ENCODE data around the gene SELPLG.
"Not testable (repeated sequence)": the region's sequence is repeated elsewhere in the genome, so short reads cannot be mapped to it uniquely, and the experiment has no call there.

SELPLG gene

DNA sequence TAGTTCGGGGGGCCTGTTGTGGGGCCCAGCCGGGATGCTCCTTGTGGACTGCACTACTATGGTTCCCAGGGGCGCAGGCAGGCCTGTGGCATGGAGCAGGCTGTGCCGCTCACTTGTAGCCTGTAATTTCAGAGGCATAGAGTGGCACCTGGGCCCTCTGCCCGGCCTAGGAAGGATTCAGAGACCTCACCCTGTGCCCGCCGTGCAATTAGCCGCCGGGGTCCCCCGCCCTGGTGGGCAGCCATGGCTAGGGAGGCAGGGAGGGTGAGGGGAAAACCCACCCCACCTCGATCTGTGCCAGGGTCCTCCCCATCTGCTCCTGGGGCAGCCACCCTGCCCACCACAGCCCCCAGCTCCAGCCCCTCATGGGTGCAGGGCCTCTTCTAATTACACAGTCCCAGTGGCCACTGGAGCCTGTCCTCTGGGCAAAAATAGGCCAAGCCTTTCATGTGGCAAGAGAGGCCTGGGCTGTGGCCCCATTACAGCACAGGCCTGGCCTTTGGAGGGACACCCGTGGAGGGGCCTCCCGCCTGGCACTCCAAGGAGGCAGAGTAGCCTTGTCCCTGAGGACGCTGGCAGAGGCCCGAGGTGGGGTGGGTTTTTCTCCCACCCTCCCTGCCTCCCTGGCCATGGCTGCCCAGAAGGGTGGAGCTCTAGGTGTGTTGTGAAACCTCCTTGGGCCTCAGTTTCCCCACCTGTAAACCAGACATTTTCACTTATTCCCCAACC lies 30.6 kb downstream of the SELPLG start:
- DNase-seq = no peak

DNA sequence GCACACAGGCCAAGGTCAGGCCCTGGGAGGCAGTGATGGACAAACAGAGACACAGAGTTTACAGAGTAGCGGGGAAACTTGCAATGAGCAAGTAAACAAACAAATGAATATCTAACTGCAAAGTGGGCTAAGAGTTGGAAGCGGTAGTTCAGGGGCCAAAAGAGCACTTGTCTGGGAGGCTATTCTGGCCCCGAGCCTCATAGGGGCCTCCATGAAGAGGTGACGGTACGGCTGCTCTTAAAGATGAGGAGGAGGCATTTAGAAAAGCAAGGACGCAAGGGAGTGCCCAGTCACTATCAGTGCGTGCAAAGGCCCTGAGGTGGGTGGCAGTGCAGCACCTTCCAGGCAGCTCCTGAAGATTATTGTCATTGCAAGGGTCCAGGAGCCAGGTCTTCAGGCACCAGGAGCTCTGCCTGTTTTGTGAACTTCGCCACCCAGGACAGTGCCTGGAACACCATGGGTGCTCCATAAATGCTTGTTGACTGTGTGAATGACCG lies 31.4 kb downstream of the SELPLG start:
- DNase-seq = no peak

DNA sequence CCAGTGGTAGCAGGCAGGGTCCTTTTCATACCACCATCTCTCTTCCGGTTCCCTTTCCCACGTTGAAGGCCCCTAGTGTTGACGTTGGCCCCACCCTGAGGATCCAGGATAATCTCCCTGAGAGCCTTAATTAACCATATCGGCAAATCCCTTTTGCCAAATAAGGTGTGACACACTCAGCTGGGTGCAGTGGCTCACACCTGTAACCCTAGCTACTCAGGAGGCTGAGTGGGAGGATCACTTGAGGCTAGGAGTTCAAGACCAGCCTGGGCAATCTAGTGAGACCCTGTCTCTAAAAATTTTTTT lies 33.0 kb downstream of the SELPLG start:
- no peak for DNase-seq

DNA sequence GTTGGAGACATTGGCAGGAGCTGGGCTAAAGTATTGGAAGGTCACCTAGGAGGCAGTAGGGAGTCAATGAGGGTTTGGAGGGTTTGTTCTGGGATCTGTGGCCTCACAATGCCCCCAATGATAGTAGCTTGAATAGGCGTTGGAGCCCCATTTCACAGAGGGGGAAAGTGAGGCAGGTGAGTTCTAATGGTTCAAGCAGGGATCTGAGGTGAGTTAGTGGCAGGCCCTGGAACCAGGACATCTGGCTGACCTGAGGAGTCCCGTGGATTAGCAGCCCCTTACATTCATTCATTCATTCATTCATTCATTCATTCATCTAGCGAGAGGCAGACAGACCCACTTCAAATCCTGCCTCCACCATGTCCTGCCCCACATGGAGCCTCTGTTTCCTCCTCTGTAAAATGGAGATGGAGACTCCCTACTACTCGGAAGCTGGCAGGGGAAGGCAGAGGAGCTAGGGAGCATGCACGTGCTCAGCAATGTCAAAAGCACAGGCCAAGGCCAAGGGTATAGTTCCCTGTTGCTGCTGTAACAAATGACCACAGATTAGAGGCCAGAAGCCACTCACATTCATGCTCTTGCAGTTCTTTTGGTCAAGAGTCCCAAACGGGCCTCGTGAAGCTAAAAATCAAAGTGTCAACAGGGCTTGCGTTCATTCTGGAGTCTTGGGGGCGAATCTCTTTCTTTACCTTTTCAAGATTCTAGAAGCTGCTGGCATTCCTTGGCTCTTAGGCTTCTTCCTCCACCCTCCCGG lies 33.6 kb downstream of the SELPLG start:
- DNase-seq = no peak

DNA sequence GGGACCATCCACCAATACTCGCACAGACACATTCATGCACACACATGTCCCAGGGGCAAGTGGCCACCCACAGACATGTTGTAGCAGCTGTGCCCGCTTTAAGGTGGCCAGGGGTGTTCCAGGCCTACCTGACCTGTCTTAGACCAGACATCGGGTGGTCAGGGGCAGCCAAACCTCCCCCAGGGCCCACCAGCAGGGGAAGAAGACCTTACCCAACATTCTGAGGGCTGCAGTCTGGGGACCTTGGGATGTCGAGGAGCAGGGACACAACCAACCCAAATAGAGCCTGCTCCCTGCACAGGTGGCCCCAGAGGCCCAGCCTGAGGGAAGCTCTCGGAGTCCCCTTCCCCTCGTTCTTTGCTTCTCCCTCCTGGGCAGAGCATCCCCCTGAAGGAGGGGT lies 34.2 kb downstream of the SELPLG start:
- DNase-seq = no peak

DNA sequence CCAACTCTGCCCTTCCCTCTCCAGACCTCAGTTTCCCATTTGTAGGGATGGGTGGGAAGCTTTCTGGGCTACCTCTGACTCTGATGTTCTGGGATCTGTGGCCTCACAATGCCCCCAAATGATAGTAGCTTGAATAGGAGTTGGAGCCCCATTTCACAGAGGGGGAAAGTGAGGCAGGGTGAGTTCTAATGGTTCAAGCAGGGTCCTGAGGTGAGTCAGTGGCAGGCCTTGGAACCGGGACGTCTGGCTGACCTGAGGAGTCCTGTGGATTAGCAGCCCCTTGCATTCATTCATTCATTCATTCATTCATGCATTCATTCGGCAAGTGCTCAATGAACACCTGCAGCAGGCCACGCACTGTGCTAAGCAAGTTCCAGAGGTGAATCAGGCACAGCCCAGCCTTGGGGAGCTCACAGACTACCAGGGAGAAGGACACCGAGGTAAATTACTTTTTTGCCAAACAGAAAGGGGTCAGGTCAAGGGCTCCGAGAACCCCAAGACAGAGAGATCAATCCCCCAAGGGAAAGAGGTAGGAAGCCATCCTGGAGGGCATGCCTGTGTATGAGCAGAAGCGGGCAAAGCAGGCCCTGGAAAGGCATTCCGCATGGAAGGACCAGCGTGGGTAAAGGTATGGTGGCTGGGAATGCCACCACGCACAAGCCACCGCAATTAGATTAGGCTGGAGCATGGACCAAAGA lies 35.0 kb downstream of the SELPLG start:
- DNase-seq = no peak

DNA sequence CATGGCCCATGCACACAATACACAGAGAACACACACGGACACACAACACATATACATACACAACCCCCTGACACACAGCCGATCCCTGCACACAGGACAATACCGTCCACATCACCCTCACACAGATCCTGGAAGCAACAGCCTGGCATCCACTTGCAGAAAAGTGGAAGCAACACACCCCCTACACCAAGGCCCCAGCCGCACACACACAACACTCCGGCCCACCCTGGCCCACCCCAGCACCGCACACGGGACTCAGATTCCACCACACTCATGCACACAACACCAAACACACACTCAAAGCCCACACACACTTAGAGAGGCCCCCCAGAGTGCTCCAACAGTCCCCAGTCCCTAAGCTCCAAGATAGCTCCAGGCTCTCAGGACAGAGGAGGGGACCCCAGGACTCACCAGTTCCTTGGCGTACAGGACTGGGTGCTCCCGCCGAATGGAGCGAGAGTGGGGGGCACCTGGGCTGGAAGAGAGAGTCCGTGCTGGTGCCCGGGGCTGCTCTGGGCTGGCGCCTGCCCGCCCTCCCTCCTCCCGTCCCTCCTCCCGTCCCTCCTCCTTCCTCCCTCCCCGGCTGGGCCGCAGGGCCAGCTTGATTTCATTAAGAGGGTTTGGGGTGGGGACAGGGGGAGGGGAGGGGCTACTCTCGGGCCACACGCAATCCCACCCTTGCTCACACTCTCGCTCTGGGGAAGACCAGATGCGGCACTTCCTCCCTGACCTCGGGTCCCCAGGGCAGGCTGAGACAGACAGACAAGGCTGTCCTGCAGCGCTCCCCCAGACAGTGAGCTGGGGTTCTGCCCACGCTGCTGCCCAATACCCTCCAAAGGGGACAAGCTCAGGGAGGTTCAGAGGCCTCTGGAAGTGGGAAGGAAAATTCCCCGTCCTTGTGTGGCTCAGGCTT lies 35.9 kb downstream of the SELPLG start, which contains the start of gene TMEM119:
TMEM119 (minus strand) TSS at position 526 of the 913 bp plus-strand sequence. CDS start 5,701 bp downstream, outside the sequence.
- no peak for DNase-seq

DNA sequence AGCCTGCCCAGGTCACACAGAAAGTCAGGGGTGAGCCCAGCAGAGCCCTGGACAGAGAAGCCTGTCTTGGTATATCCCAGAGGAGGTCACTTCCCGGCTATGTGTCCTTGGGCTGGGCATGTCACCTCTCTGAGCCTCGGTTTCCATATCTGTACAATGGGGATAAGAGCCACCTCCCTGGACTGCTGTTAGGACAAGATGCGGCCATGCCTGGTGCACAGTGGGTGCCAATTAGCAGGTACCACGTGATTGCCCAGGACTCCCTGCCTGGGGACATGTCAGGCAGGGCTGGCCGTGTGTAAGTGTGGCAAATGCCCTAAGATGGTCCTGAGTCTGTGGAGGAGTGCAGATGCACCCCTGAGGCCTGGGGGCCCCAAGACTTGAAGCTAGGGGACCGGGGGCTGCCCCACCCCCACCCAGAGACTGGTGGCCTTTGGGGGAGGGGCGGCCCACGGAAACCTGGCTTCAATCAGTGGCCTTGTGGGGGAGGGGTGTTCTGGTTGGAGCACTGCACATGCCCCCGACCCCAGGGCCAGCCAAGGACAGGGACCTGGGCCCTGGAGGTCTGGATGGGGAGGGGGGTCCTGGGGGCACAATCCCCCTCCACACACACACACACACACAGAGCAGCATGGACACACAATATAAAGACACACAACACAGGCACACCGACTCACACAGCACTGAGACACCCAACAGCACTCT lies 36.7 kb downstream of the SELPLG start:
- DNase-seq = no peak

DNA sequence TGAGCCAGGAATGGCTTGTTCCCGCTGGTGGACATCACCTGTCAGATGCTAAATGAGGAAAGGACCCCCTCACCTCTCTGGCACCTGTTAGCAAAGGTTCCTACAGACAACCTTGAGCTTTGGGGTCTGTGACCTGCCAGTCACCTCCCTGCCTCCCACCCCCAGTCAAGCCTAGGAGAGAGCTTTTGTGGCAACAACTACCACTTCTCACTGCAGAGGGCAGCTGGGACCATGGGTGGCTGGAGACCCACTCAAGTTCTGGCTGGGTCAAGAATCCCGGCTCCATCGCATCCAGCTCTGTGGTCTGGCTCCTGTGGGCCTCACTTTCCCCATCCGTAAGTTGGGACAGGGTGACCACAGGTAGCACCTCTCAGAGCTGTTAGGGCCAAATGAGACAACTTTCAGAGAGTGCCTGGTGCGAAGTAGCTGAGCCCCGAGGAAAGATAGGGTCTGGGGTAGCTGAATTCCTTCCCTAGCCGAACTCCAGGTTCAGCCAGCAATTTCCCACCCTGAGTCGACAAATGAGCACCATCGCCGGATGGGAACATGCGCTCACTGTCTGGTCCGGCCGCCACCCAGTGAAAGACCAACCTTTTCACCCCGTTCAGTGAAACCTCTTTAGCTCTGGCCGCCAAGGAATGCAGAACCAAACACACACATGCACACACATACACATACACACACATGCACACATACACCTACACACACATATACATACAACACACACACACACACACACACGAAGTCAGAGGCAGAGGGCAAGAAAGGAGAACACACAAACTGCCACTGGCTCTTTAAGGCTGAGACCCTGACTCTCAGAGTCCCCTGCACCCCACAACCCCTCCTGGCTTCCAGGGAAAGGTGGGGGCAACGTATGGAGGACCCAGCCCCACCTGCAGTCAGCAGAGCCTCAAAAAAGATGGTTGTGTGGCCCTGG lies 37.7 kb downstream of the SELPLG start:
- DNase-seq = no peak

DNA sequence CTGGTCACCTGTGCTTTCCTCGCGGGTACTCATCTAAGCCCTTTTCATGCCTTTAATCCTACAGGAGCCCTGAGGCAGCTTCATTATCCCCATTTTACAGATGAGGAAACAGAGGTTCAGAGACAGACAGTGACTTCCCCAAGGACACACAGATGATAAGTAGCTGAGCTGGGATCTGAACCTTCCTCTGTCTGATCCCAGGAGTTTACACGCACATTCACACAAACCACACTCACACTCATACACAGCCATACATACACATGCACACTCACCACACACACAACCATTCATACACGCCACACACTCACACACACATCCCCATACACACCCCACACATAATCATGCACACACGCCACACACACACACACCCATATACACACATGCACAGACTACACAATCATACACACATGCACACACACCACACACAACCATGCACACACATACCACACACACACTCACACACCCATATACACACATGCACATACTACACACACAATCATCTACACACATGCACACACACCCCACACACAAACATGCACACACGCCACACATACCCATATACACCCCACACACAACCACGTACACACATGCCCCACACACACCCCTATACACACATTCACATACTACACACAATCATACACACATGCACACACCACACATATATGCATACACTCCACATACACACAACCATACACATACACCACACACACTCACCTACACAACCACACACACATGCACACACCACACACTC lies 38.6 kb downstream of the SELPLG start:
- no peak for DNase-seq

DNA sequence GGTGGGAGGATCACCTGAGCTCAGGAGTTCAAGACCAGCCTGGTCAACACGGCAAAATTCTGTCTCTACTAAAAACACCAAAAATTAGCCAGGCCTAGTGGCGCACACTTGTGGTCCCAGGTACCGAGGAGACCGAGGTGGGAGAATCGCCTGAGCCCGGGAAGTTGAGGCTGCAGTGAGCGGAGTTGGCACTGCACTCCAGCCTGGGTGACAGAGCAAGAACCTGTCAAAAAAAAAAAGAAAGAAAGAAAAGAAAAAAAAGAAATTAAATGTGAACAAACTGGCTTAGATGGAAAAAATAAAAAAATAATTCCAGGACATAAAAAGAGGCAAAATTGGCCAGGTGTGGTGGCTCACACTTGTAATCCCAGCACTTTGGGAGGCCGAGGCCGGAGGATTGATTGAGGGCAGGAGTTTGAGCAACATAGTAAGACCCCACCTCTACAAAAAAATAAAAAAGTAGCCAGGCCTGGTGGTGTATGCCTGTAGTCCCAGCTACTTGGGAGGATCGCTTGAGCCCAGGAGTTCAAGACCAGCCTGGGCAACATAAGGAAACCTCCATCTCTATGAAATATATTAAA lies 39.3 kb downstream of the SELPLG start:
- no peak for DNase-seq

DNA sequence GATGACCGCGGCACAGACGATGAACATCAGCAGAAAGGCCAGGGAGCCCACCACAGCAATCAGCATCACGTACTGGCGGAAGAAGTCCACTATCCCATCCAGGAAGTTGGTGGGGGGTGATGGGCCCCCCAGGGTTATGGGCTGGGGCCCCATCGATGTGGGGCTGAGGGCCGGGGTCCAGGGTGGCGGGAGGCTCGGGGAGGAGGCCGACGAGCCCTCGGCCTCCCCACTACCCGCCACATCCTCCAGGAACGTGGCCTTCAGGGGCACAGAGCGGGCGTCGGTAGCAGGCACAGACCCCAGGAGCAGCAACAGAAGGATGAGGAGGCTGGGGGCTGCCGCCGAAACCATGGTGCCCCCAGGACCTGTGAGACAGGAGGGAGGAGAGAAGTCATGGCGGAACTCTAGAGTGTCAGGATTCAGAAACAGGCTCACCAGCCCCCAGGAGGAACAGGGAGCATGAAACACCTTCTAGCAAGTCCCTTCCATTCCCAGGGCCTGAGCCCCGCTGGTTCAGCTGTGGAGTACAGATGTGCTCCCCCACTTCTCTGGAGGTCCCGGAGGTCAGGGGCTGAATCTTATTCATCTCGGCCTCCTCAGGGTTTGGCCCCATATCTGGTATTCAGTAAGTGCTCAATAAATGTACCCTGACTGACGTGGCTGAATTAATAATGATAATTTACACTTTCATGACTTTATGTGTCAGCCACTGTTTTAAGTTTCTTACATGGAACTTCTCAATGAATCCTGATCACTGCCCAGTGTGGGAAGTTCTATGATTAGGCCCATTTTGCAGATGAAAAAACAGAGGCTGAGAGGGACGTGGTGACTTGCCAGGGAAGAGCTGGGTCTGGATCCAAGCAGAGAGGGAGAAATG lies 41.4 kb downstream of the SELPLG start:
- no peak for DNase-seq

DNA sequence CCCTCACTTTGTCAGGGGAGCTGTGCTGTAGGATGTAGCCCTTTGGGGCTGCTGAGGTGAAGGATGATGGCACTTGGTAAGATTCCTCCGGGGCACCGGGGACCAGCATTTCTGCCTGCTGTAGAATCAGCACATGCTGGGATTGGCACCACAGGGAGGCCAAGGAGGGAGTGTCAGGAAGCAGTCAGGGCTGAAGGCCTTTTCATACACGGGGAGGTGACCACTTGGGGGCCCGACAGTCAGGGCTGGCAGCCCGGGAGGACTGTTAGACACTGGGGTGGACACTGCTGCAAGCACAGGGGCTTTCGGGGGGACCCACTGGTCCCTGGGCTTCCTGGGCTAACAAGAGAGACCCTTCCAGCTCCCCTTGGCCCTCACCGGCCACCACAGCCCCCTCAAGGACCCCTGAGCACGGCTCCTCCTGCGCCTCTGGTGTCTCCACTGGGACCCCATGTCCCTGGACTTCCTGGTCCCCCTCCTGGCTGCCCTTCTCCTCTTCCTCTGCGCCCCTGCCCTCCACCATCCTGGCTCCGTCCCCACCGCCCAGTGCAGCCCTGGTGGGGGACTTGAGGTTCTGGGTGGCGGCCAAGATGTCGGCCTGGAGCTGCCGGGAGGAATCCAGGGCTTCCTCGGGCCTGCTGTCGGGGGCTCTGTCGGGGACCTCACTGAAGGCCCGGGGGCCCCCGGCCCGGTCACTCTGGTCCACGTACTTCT lies 42.3 kb downstream of the SELPLG start:
- no peak for DNase-seq

DNA sequence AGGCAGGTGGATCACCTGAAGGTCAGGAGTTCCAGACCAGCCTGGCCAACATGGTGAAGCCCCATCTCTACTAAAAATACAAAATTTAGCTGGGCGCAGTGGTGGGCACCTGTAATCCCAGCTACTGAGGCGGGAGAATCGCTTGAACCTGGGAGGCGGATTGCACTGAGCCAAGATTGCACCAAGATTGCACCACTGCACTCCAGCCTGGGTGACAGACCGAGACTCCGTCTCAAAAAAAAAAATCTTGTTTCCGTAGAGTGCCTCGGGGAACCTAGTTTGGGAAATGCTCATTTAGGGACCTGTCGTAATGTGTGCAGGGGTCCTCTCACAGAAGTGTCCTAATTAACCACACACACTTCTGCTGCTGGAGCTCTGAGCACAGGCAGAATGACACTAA lies 43.2 kb downstream of the SELPLG start:
- DNase-seq = not testable (repeated sequence)

DNA sequence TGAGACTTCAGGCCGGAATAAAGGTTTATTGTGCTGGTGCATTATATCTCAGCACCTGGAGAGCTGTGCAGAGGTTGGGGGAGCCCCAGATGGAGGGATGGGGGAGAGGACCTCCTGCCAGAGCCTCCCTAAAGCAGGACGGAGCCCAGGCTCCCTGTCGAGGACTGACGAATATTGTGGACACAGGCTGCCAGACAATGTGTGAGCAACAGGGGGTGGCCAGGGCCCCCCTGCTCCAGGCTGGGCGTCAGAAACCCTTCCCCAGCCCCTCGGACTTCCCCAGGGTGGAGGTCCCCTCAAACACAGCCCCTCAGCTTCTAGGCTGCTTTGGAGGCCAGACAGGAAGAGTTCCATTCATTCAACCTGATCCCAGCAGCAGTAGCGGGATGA lies 43.9 kb downstream of the SELPLG start:
- DNase-seq = no peak

DNA sequence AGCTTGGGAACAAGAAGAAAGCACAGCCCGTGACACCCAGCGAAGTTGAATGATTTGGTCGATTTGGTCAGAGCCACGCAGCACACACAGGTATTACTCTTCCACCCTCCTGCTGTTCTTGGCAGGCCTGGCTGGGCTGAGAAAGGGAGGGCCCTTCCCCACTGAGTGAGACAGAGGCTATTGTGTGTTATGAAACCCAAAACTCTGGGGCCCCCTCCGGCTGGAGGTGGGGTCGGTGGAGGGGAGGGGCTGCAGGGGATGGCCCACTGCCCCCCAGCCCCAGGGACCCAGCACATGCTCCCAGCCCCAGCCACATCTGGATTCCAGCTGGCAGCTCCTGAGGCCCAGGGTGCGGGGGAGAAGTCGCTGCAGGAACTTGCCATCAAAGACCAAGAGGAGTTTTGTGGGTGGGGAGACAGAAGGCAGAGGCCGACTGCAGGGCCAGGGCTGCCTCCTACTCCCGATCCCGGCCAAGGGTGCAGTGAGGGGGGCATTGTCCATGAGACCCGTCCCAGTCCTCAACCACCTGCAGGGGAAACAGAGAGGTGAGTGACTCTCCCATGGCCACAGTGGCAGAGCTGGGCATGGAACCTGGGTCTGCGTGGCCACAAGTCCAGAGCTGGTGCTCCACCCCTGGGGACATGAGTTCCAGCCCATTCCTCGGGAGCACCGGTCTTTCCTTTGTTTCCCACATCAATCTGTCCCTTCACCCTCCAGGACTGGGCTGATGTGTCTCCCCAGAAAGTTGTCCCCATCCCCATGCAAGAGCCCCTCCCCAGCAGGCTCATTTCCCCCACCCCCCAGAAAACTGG lies 44.5 kb downstream of the SELPLG start:
- no peak for DNase-seq

DNA sequence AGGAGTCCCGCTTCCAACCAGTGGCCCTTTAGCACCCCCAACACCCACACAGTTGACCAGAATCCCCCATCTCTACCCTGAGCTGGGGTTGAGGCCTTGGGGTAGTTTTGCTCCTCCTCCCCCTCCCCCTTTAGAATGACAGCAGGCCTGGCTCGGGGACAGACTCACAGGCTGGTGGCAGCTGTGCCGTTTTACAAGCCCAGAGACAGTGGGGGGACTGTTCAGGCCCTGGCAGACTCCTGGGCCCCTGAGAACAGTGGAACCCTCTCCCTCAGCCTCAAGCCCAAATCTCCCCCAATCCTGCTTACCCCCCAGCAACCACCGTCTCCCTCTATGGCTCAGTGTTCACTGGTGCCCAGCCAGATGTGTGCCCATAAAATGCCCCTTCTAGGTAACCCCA lies 45.9 kb downstream of the SELPLG start:
- DNase-seq = no peak
